GM21515 (cell line): Measurements from ENCODE around the gene PTH1R.

Experiments used
- ATAC-seq: cut with Tn5 transposase; IDR thresholded peaks from one replicate; pipeline ENCODE4 v1.9.1; 2021; ENCODE audit not compliant: unreplicated experiment

The PTH1R gene

GRCh38 chr3:46863261-46863782 lies 14.2 kb upstream of the PTH1R start, which contains the start of gene MYL3:
MYL3 (minus strand) TSS chr3:46863444; CDS start chr3:46863390, 54 bp downstream.
- no peak for ATAC-seq

- no peak for ATAC-seq
Observed at GRCh38 chr3:46864061-46864881, 13.2 kb upstream of the PTH1R start.

- ATAC-seq, result no peak
Observed at GRCh38 chr3:46865031-46865507, 12.5 kb upstream of the PTH1R start.

- ATAC-seq, result no peak
Observed at GRCh38 chr3:46865546-46865945, 12.0 kb upstream of the PTH1R start.

- ATAC-seq, result no peak
Observed at GRCh38 chr3:46866032-46866595, 11.4 kb upstream of the PTH1R start.

- no peak for ATAC-seq
Observed at GRCh38 chr3:46866720-46867549, 10.6 kb upstream of the PTH1R start.

- ATAC-seq, result no peak
Observed at GRCh38 chr3:46867550-46867898, 10.0 kb upstream of the PTH1R start.

GRCh38 chr3:46868287-46868686 lies 9.2 kb upstream of the PTH1R start:
- no peak for ATAC-seq

GRCh38 chr3:46868948-46869347 lies 8.6 kb upstream of the PTH1R start:
- no peak for ATAC-seq

- ATAC-seq, result no peak
Observed at GRCh38 chr3:46869440-46869839, 8.1 kb upstream of the PTH1R start.

- ATAC-seq, result no peak
Observed at GRCh38 chr3:46870651-46871050, 6.9 kb upstream of the PTH1R start.

- no peak for ATAC-seq
Observed at GRCh38 chr3:46871222-46871621, 6.3 kb upstream of the PTH1R start.

GRCh38 chr3:46873521-46873920 lies 4.0 kb upstream of the PTH1R start:
- no peak for ATAC-seq

GRCh38 chr3:46874430-46874829 lies 3.1 kb upstream of the PTH1R start:
- no peak for ATAC-seq

GRCh38 chr3:46875560-46875959 lies 2.0 kb upstream of the PTH1R start:
- no peak for ATAC-seq

GRCh38 chr3:46876313-46877300 lies 914 bp upstream of the PTH1R start:
- ATAC-seq, result no peak

GRCh38 chr3:46878781-46879436 lies 1.4 kb downstream of the PTH1R start:
- no peak for ATAC-seq

- no peak for ATAC-seq
Observed at GRCh38 chr3:46880884-46881595, 3.5 kb downstream of the PTH1R start.
